HepG2 (cell line): Measurements from ENCODE around the gene ZNF444. TPM values are rescaled to one million over a fixed set of nuclear protein-coding genes. Genes with fewer than 3 reads are reported as not detected.

Experiments
- ARNT2 ChIP-seq: sonication (generic); formaldehyde crosslinking; IDR thresholded peaks from 2 replicates; pipeline ENCODE4 v1.8.0; 2022; ENCODE audit warnings: mild to moderate bottlenecking, low read depth, missing genetic modification reagents, moderate library complexity
- CENPT ChIP-seq: sonication (generic); formaldehyde crosslinking; IDR thresholded peaks from 2 replicates; pipeline ENCODE4 v1.8.0; 2022; ENCODE audit warnings: low read depth, mild to moderate bottlenecking, moderate library complexity, missing genetic modification reagents
- CHCHD3 ChIP-seq: sonication (generic); formaldehyde crosslinking; IDR thresholded peaks from 2 replicates; pipeline ENCODE4 v1.8.0; 2022; ENCODE audit warnings: mild to moderate bottlenecking, missing genetic modification reagents, moderate library complexity
- DR1 ChIP-seq: sonication (generic); formaldehyde crosslinking; IDR thresholded peaks from 2 replicates; pipeline ENCODE4 v1.8.0; 2021; ENCODE audit warnings: mild to moderate bottlenecking, missing genetic modification reagents, inconsistent platforms
- FOSL2 ChIP-seq: sonication (generic); formaldehyde crosslinking; IDR thresholded peaks from 2 replicates; pipeline ENCODE4 v1.4.0; 2020; ENCODE audit warnings: missing genetic modification reagents
- HOXA7 ChIP-seq: sonication (generic); formaldehyde crosslinking; IDR thresholded peaks from 2 replicates; pipeline ENCODE4 v1.8.1; 2022; ENCODE audit warnings: mild to moderate bottlenecking, missing genetic modification reagents, moderate library complexity
- RORA ChIP-seq: sonication (generic); formaldehyde crosslinking; IDR thresholded peaks from 2 replicates; pipeline ENCODE4 v1.5.0; 2020; ENCODE audit warnings: mild to moderate bottlenecking, missing genetic modification reagents, moderate library complexity
- ZFP36L2 ChIP-seq: sonication (generic); formaldehyde crosslinking; IDR thresholded peaks from 2 replicates; pipeline ENCODE4 v1.4.0; 2020; ENCODE audit warnings: missing genetic modification reagents
- ZFX ChIP-seq: sonication (generic); formaldehyde crosslinking; IDR thresholded peaks from 2 replicates; pipeline ENCODE4 v1.4.0; 2020; ENCODE audit warnings: mild to moderate bottlenecking, low read depth, missing genetic modification reagents, moderate library complexity
- ZMAT5 ChIP-seq: sonication (generic); formaldehyde crosslinking; IDR thresholded peaks from 2 replicates; pipeline ENCODE4 v1.5.0; 2020; ENCODE audit warnings: mild to moderate bottlenecking, low read depth, missing genetic modification reagents, borderline replicate concordance
- ZNF512B ChIP-seq: sonication (generic); formaldehyde crosslinking; IDR thresholded peaks from 2 replicates; pipeline ENCODE4 v1.5.1; 2020; ENCODE audit warnings: missing genetic modification reagents, mild to moderate bottlenecking, borderline replicate concordance
- ZNF589 ChIP-seq: sonication (generic); formaldehyde crosslinking; conservative IDR thresholded peaks from 2 replicates; pipeline ENCODE4 v1.8.0; 2022; ENCODE audit warnings: mild to moderate bottlenecking, moderate library complexity, missing genetic modification reagents
- ZNF616 ChIP-seq: sonication (generic); formaldehyde crosslinking; IDR thresholded peaks from 2 replicates; pipeline ENCODE4 v1.5.0; 2020; ENCODE audit warnings: low read depth, mild to moderate bottlenecking, missing genetic modification reagents
- ZNF644 ChIP-seq: IDR thresholded peaks from 2 replicates; pipeline ENCODE4 v1.6.1; 2016; ENCODE audit warnings: low read depth
- ZNF790 ChIP-seq: sonication (generic); formaldehyde crosslinking; IDR thresholded peaks from 2 replicates; pipeline ENCODE4 v1.8.0; 2022; ENCODE audit warnings: missing genetic modification reagents, mild to moderate bottlenecking, borderline replicate concordance
- ZSCAN12 ChIP-seq: sonication (generic); formaldehyde crosslinking; IDR thresholded peaks from 2 replicates; pipeline ENCODE4 v1.9.0; 2021; ENCODE audit warnings: mild to moderate bottlenecking, missing genetic modification reagents
- polyA plus RNA-seq, 8 experiments: library from polyadenylated mRNA; depleted of rRNA in 3 of 8; stranded (reverse) in 7 of 8; unstranded in 1 of 8; fragments of >200 nt; fragmentation: Illumina TruSeq in 4 of 8; extraction: Trizol in 4 of 8; gene quantifications; 2 replicates each; pipeline versions ENCODE4 v1.2.1 to v1.2.3, GENCODE V29; 2011 to 2016; ENCODE audit warnings: low read depth in 4 of 8, missing spikeins in 1 of 8, mixed read lengths in 1 of 8; ENCODE audit not compliant: insufficient read depth in 1 of 8
- total RNA-seq, 5 experiments: library from RNA; depleted of rRNA; stranded (reverse); fragments of >200 nt; fragmentation: Illumina TruSeq; extraction: Trizol; gene quantifications; 2 replicates each; pipeline ENCODE4 v1.2.3, GENCODE V29; 2016; ENCODE audit warnings: low read depth in 1 of 5
- TF ChIP-seq, protein P1 (sequence below), 2 experiments: IDR thresholded peaks; 2 replicates each; pipeline ENCODE4 v1.6.1; 2011 to 2012; ENCODE audit warnings: low read length in 2 of 2, borderline replicate concordance in 1 of 2, low read depth in 1 of 2, mild to moderate bottlenecking in 1 of 2, moderate library complexity in 1 of 2
- TF ChIP-seq, protein P2 (sequence below): IDR thresholded peaks from 2 replicates; pipeline ENCODE4 v1.6.1; 2016; ENCODE audit warnings: low read depth, missing genetic modification reagents, missing compliant biosample characterization

The ZNF444 gene
- total and polyA plus RNA-seq, 2 of the 13 experiments (the other 11 are each of a cell fraction or from before 2014, with no cell fraction given): 27.4 to 30.3 TPM

DNA sequence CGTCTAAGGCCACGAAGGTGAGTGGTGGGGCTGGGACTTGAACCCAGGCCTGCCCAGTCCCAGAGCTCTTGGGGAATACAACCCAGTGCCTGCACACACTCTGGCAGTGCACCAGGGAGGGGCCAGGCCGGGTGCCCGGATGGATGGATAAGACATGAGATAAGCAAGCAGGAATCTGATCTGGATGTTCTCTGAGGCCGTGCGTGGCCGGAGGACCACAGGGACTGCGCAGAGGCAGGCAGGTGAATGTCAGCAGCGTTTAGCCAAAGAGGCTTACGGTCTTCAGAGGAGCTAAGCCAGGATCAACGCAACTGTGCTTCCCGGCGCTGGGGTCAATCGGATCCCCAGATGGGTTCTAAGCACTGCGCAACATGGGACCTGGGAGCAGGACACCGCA is 21.5 kb upstream of the ZNF444 start (continued):
- TF ChIP-seq ZNF790 (CRISPR knock-in tag) (no peak), ZNF616 (no peak), ZNF589 (no peak), ZFP36L2 (CRISPR knock-in tag) (no peak), CENPT (CRISPR knock-in tag) (no peak; the same call in 1 of the 2 replicates), FOSL2 (CRISPR knock-in tag) (peak; percentile 26; the same call in 1 of the 2 replicates), RORA (CRISPR knock-in tag) (no peak), ZNF512B (CRISPR knock-in tag) (no peak), ZSCAN12 (CRISPR knock-in tag) (no peak), HOXA7 (CRISPR knock-in tag) (no peak), CHCHD3 (CRISPR knock-in tag) (no peak), ARNT2 (CRISPR knock-in tag) (no peak), ZMAT5 (CRISPR knock-in tag) (no peak), DR1 (CRISPR knock-in tag) (no peak), ZFX (CRISPR knock-in tag) (no peak), ZNF644 (CRISPR knock-in tag) (no peak)
- TF ChIP-seq, protein P1, sequence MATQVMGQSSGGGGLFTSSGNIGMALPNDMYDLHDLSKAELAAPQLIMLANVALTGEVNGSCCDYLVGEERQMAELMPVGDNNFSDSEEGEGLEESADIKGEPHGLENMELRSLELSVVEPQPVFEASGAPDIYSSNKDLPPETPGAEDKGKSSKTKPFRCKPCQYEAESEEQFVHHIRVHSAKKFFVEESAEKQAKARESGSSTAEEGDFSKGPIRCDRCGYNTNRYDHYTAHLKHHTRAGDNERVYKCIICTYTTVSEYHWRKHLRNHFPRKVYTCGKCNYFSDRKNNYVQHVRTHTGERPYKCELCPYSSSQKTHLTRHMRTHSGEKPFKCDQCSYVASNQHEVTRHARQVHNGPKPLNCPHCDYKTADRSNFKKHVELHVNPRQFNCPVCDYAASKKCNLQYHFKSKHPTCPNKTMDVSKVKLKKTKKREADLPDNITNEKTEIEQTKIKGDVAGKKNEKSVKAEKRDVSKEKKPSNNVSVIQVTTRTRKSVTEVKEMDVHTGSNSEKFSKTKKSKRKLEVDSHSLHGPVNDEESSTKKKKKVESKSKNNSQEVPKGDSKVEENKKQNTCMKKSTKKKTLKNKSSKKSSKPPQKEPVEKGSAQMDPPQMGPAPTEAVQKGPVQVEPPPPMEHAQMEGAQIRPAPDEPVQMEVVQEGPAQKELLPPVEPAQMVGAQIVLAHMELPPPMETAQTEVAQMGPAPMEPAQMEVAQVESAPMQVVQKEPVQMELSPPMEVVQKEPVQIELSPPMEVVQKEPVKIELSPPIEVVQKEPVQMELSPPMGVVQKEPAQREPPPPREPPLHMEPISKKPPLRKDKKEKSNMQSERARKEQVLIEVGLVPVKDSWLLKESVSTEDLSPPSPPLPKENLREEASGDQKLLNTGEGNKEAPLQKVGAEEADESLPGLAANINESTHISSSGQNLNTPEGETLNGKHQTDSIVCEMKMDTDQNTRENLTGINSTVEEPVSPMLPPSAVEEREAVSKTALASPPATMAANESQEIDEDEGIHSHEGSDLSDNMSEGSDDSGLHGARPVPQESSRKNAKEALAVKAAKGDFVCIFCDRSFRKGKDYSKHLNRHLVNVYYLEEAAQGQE (IDR thresholded peaks at IDR 0.05; ENCODE audit: borderline replicate concordance in 1 of 2, low read depth in 1 of 2, low read length in 2 of 2): no peak
- TF ChIP-seq, protein P2, sequence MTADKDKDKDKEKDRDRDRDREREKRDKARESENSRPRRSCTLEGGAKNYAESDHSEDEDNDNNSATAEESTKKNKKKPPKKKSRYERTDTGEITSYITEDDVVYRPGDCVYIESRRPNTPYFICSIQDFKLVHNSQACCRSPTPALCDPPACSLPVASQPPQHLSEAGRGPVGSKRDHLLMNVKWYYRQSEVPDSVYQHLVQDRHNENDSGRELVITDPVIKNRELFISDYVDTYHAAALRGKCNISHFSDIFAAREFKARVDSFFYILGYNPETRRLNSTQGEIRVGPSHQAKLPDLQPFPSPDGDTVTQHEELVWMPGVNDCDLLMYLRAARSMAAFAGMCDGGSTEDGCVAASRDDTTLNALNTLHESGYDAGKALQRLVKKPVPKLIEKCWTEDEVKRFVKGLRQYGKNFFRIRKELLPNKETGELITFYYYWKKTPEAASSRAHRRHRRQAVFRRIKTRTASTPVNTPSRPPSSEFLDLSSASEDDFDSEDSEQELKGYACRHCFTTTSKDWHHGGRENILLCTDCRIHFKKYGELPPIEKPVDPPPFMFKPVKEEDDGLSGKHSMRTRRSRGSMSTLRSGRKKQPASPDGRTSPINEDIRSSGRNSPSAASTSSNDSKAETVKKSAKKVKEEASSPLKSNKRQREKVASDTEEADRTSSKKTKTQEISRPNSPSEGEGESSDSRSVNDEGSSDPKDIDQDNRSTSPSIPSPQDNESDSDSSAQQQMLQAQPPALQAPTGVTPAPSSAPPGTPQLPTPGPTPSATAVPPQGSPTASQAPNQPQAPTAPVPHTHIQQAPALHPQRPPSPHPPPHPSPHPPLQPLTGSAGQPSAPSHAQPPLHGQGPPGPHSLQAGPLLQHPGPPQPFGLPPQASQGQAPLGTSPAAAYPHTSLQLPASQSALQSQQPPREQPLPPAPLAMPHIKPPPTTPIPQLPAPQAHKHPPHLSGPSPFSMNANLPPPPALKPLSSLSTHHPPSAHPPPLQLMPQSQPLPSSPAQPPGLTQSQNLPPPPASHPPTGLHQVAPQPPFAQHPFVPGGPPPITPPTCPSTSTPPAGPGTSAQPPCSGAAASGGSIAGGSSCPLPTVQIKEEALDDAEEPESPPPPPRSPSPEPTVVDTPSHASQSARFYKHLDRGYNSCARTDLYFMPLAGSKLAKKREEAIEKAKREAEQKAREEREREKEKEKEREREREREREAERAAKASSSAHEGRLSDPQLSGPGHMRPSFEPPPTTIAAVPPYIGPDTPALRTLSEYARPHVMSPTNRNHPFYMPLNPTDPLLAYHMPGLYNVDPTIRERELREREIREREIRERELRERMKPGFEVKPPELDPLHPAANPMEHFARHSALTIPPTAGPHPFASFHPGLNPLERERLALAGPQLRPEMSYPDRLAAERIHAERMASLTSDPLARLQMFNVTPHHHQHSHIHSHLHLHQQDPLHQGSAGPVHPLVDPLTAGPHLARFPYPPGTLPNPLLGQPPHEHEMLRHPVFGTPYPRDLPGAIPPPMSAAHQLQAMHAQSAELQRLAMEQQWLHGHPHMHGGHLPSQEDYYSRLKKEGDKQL (CRISPR knock-in tag): no peak
